Vagina (tissue), 2 donors: Measurements from ENCODE around the gene EVA1A. TPM values are rescaled to one million over a fixed set of nuclear protein-coding genes. Genes with fewer than 3 reads are reported as not detected.

Experiments
- DNase-seq, 2 donors: peaks; one replicate each; pipeline ENCODE4 v3.0.0-alpha.2; 2017; ENCODE audit errors: extremely low spot score in 2 of 2
- H3K27ac ChIP-seq: fragments of 200-600 bp; sonication (generic); one replicate; pipeline ENCODE4 v1.5.1; 2019
- H3K27me3 ChIP-seq: fragments of 200-600 bp; sonication (generic); one replicate; pipeline ENCODE4 v1.5.1; 2019
- H3K36me3 ChIP-seq, 2 donors: fragments of 200-600 bp; sonication (generic); one replicate each; pipeline ENCODE4 v1.5.1; 2017 to 2019
- H3K4me1 ChIP-seq: fragments of 200-600 bp; sonication (generic); one replicate; pipeline ENCODE4 v1.5.1; 2019
- H3K4me3 ChIP-seq, 2 donors: fragments of 200-600 bp; sonication (generic); 1 replicate in 1 of 2; 2 replicates in 1 of 2; pipeline ENCODE4 v1.5.1; 2016 to 2019
- H3K9me3 ChIP-seq: fragments of 200-600 bp; sonication (generic); one replicate; pipeline ENCODE4 v1.5.1; 2019
- CTCF ChIP-seq, 3 experiments: fragments of 450-650 bp in 2 of 3; fragments of 200-600 bp in 1 of 3; sonication (generic) in 1 of 3; IDR thresholded peaks; one replicate each; pipeline ENCODE4 v1.5.1; 2017 to 2019; ENCODE audit warnings: antibody characterized with exemption in 3 of 3, mild to moderate bottlenecking in 2 of 3, moderate library complexity in 2 of 3
- POLR2A ChIP-seq, 2 donors: fragments of 450-650 bp; IDR thresholded peaks; one replicate each; pipeline ENCODE4 v1.6.1; 2017; ENCODE audit warnings: antibody characterized with exemption in 2 of 2, mild to moderate bottlenecking in 2 of 2, moderate library complexity in 2 of 2
- POLR2AphosphoS5 ChIP-seq, 2 donors: sonication (generic); formaldehyde crosslinking; IDR thresholded peaks; one replicate each; pipeline ENCODE4 v1.9.0; 2017; ENCODE audit warnings: antibody characterized with exemption in 2 of 2, mild to moderate bottlenecking in 2 of 2, low read depth in 1 of 2; ENCODE audit not compliant: insufficient read depth in 1 of 2
- intact Hi-C: fragments of 100-400 bp; cut with DNase I; formaldehyde crosslinking; loops from one replicate; pipeline ENCODE4 v1.15.1; 2023
- total RNA-seq: library from RNA; depleted of rRNA; stranded (reverse); fragments of >200 nt; gene quantifications from one replicate; pipeline ENCODE4 v1.2.3, GENCODE V29; 2016

The EVA1A gene
- total RNA-seq, 1 donor from 2014 or later, result not detected

GRCh38 chr2:75475976-75476375, 84.8 kb downstream of the EVA1A start:
- Histone ChIP-seq H3K27ac (no peak overlapping the region), H3K4me1 (no peaks in the 10 kb centered on the region), H3K36me3 (no peaks in the 10 kb centered on the region), H3K4me3 (no peak overlapping the region), H3K9me3 (no peaks in the 10 kb centered on the region), H3K27me3 (no peaks in the 10 kb centered on the region)
- intact Hi-C loops, result no loop called here
- TF ChIP-seq POLR2AphosphoS5 (IDR thresholded peaks at IDR 0.05; ENCODE audit: insufficient read depth in 1 of 2, low read depth in 1 of 2), result no peak
- TF ChIP-seq CTCF (IDR thresholded peaks at IDR 0.05), result no peak
- no peak for TF ChIP-seq POLR2A (IDR thresholded peaks at IDR 0.05)
- DNase-seq, result no peak

GRCh38 chr2:75475049-75475448, 85.7 kb downstream of the EVA1A start:
- TF ChIP-seq CTCF (IDR thresholded peaks at IDR 0.05) (no peak), POLR2A (IDR thresholded peaks at IDR 0.05) (no peak), POLR2AphosphoS5 (IDR thresholded peaks at IDR 0.05; ENCODE audit: insufficient read depth in 1 of 2, low read depth in 1 of 2) (no peak)
- no peaks in the 10 kb centered on the region for H3K9me3 ChIP-seq
- H3K27me3 ChIP-seq, result no peaks in the 10 kb centered on the region
- DNase-seq, result no peak
- H3K27ac ChIP-seq, result no peak overlapping the region
- no peaks in the 10 kb centered on the region for H3K4me1 ChIP-seq
- no peak overlapping the region for H3K4me3 ChIP-seq
- intact Hi-C loops, result no loop called here
- H3K36me3 ChIP-seq, result no peaks in the 10 kb centered on the region

GRCh38 chr2:75474115-75474514, 86.6 kb downstream of the EVA1A start:
- TF ChIP-seq POLR2A (IDR thresholded peaks at IDR 0.05) (no peak), CTCF (IDR thresholded peaks at IDR 0.05) (no peak), POLR2AphosphoS5 (IDR thresholded peaks at IDR 0.05; ENCODE audit: insufficient read depth in 1 of 2, low read depth in 1 of 2) (no peak)
- no peaks in the 10 kb centered on the region for H3K4me1 ChIP-seq
- H3K4me3 ChIP-seq, result no peak overlapping the region
- intact Hi-C loops, result no loop called here
- H3K9me3 ChIP-seq, result no peaks in the 10 kb centered on the region
- no peaks in the 10 kb centered on the region for H3K27me3 ChIP-seq
- DNase-seq, result no peak
- no peaks in the 10 kb centered on the region for H3K36me3 ChIP-seq
- no peak overlapping the region for H3K27ac ChIP-seq

- no peaks in the 10 kb centered on the region for H3K27me3 ChIP-seq
- no peak for TF ChIP-seq CTCF (IDR thresholded peaks at IDR 0.05)
- no peak for TF ChIP-seq POLR2A (IDR thresholded peaks at IDR 0.05)
- TF ChIP-seq POLR2AphosphoS5 (IDR thresholded peaks at IDR 0.05; ENCODE audit: insufficient read depth in 1 of 2, low read depth in 1 of 2), result no peak
- H3K4me3 ChIP-seq, result no peak overlapping the region
- no peaks in the 10 kb centered on the region for H3K36me3 ChIP-seq
- intact Hi-C loops, result no loop called here
- H3K9me3 ChIP-seq, result no peaks in the 10 kb centered on the region
- H3K4me1 ChIP-seq, result no peaks in the 10 kb centered on the region
- DNase-seq, result no peak
- H3K27ac ChIP-seq, result no peak overlapping the region
Observed at GRCh38 chr2:75466708-75467311, 93.9 kb downstream of the EVA1A start.

GRCh38 chr2:75465317-75465984, 95.3 kb downstream of the EVA1A start:
- intact Hi-C loops, result no loop called here
- no peak overlapping the region for H3K27ac ChIP-seq

More at GRCh38 chr2:75465317-75465984, 95.3 kb downstream of the EVA1A start:
- DNase-seq, result no peak
- Histone ChIP-seq H3K4me3 (no peak overlapping the region), H3K27me3 (no peaks in the 10 kb centered on the region), H3K4me1 (no peaks in the 10 kb centered on the region), H3K36me3 (no peaks in the 10 kb centered on the region), H3K9me3 (no peaks in the 10 kb centered on the region)
- TF ChIP-seq POLR2A (IDR thresholded peaks at IDR 0.05) (no peak), CTCF (IDR thresholded peaks at IDR 0.05) (no peak), POLR2AphosphoS5 (IDR thresholded peaks at IDR 0.05; ENCODE audit: insufficient read depth in 1 of 2, low read depth in 1 of 2) (no peak)
